Nephron (organoid): ENCODE measurements around the gene LRBA.

Source experiments
- H3K27ac Mint-ChIP-seq, 3 experiments: 2 replicates each; pipeline ENCODE4 v1.8.0; 2020; ENCODE audit warnings: mixed read lengths in 3 of 3, mild to moderate bottlenecking in 2 of 3, moderate library complexity in 1 of 3
- H3K27me3 Mint-ChIP-seq: 2 replicates; pipeline ENCODE4 v1.8.0; 2021; ENCODE audit warnings: low read depth, mild to moderate bottlenecking, moderate library complexity, mixed read lengths
- H3K36me3 Mint-ChIP-seq: 2 replicates; pipeline ENCODE4 v1.8.0; 2020; ENCODE audit warnings: low read depth, mixed read lengths
- H3K4me1 Mint-ChIP-seq: 2 replicates; pipeline ENCODE4 v1.8.0; 2020; ENCODE audit warnings: mixed read lengths
- H3K4me3 Mint-ChIP-seq, 3 experiments: 2 replicates each; pipeline ENCODE4 v1.8.0; 2020; ENCODE audit warnings: mild to moderate bottlenecking in 3 of 3, mixed read lengths in 3 of 3, moderate library complexity in 2 of 3
- H3K9me3 Mint-ChIP-seq: 2 replicates; pipeline ENCODE4 v1.8.0; 2020; ENCODE audit warnings: mixed read lengths
- TF ChIP-seq, protein P1 (sequence below), 3 experiments: fragments of 200-600 bp; sonication (generic); IDR thresholded peaks; one replicate each; pipeline ENCODE4 v1.5.0; 2021; ENCODE audit warnings: antibody characterized with exemption in 3 of 3; ENCODE audit not compliant: unreplicated experiment in 3 of 3

Gene LRBA

GRCh38 chr4:150323406-150324325, 691.4 kb downstream of the LRBA start:
- peaks cover 5% of the 10 kb centered on the region for H3K36me3 Mint-ChIP-seq
- peaks cover 11% of the 10 kb centered on the region for H3K4me1 Mint-ChIP-seq
- peak overlapping the region in 1 of 3 experiments; percentile 2 for H3K4me3 Mint-ChIP-seq
- TF ChIP-seq, protein P1, sequence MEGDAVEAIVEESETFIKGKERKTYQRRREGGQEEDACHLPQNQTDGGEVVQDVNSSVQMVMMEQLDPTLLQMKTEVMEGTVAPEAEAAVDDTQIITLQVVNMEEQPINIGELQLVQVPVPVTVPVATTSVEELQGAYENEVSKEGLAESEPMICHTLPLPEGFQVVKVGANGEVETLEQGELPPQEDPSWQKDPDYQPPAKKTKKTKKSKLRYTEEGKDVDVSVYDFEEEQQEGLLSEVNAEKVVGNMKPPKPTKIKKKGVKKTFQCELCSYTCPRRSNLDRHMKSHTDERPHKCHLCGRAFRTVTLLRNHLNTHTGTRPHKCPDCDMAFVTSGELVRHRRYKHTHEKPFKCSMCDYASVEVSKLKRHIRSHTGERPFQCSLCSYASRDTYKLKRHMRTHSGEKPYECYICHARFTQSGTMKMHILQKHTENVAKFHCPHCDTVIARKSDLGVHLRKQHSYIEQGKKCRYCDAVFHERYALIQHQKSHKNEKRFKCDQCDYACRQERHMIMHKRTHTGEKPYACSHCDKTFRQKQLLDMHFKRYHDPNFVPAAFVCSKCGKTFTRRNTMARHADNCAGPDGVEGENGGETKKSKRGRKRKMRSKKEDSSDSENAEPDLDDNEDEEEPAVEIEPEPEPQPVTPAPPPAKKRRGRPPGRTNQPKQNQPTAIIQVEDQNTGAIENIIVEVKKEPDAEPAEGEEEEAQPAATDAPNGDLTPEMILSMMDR (IDR thresholded peaks at IDR 0.05; ENCODE audit: unreplicated experiment in 3 of 3), result no peak
- H3K9me3 Mint-ChIP-seq, result no peaks in the 10 kb centered on the region
- peak overlapping the region; percentile 31 to 61 (median 32) for H3K27ac Mint-ChIP-seq
- no peaks in the 10 kb centered on the region for H3K27me3 Mint-ChIP-seq

- Mint-ChIP-seq H3K27me3 (no peaks in the 10 kb centered on the region), H3K4me3 (no peak overlapping the region), H3K27ac (no peak overlapping the region), H3K4me1 (peaks cover 11% of the 10 kb centered on the region), H3K9me3 (no peaks in the 10 kb centered on the region), H3K36me3 (peaks cover 5% of the 10 kb centered on the region)
- TF ChIP-seq, protein P1 (IDR thresholded peaks at IDR 0.05; ENCODE audit: unreplicated experiment in 3 of 3), result no peak
Observed at GRCh38 chr4:150322646-150323045, 692.4 kb downstream of the LRBA start.

GRCh38 chr4:150321113-150321512, 694.0 kb downstream of the LRBA start:
- Mint-ChIP-seq H3K4me3 (no peak overlapping the region), H3K27ac (no peak overlapping the region), H3K4me1 (peaks cover 11% of the 10 kb centered on the region), H3K9me3 (no peaks in the 10 kb centered on the region), H3K27me3 (no peaks in the 10 kb centered on the region), H3K36me3 (peaks cover 5% of the 10 kb centered on the region)
- TF ChIP-seq, protein P1 (IDR thresholded peaks at IDR 0.05; ENCODE audit: unreplicated experiment in 3 of 3), result no peak

DNA sequence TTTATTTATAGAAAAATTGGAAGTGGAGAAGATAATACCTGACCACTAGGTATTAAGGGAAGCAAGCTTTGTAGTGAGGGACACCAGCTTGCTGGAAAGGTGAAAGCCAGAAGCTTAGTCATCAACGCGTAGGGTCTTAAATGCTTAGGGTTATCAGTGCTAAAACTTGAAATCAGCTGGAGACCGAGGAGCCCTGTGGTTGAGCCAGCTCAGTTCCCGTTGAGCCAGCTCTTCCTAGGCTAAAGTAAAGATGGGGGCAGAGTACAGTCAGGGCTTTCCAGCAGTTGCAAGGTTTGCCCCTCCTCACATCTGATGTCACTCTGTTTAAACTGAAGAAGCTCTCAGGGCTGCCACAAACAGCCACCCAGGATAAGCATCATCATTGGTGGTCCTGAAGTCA, 696.1 kb downstream of the LRBA start:
- no peaks in the 10 kb centered on the region for H3K9me3 Mint-ChIP-seq
- no peaks in the 10 kb centered on the region for H3K36me3 Mint-ChIP-seq
- peaks cover 6% of the 10 kb centered on the region for H3K4me1 Mint-ChIP-seq
- TF ChIP-seq, protein P1 (IDR thresholded peaks at IDR 0.05; ENCODE audit: unreplicated experiment in 3 of 3), result no peak
- no peak overlapping the region for H3K4me3 Mint-ChIP-seq
- H3K27ac Mint-ChIP-seq, result no peak overlapping the region
- no peaks in the 10 kb centered on the region for H3K27me3 Mint-ChIP-seq

- H3K4me3 Mint-ChIP-seq, result no peak overlapping the region
- TF ChIP-seq, protein P1 (IDR thresholded peaks at IDR 0.05; ENCODE audit: unreplicated experiment in 3 of 3), result no peak
- H3K36me3 Mint-ChIP-seq, result no peaks in the 10 kb centered on the region
- no peak overlapping the region for H3K27ac Mint-ChIP-seq
- H3K4me1 Mint-ChIP-seq, result peaks cover 3% of the 10 kb centered on the region
- no peaks in the 10 kb centered on the region for H3K27me3 Mint-ChIP-seq
- no peaks in the 10 kb centered on the region for H3K9me3 Mint-ChIP-seq
Observed at GRCh38 chr4:150318527-150318926, 696.6 kb downstream of the LRBA start.
